Right atrium auricular region (tissue), 2 donors: ENCODE measurements around the gene CEP95. TPM values are rescaled to one million over a fixed set of nuclear protein-coding genes. Genes with fewer than 3 reads are reported as not detected.

Source experiments
- DNase-seq: peaks from one replicate; pipeline ENCODE4 v3.0.0-alpha.2; 2019; ENCODE audit warnings: low spot score
- H3K27ac ChIP-seq, 2 donors: fragments of 200-600 bp; sonication (generic); 1 replicate in 1 of 2; 2 replicates in 1 of 2; pipeline ENCODE4 v1.5.1; 2016 to 2019
- H3K27me3 ChIP-seq, 2 donors: fragments of 200-600 bp; sonication (generic); one replicate each; pipeline versions ENCODE4 v1.5.1 to v1.6.0; 2017 to 2019
- H3K36me3 ChIP-seq: fragments of 200-600 bp; sonication (generic); one replicate; pipeline ENCODE4 v1.5.1; 2016
- H3K4me1 ChIP-seq, 2 donors: fragments of 200-600 bp; sonication (generic); one replicate each; pipeline versions ENCODE4 v1.5.1 to v1.6.0; 2017 to 2019
- H3K4me3 ChIP-seq, 2 donors: fragments of 200-600 bp; sonication (generic); 1 replicate in 1 of 2; 2 replicates in 1 of 2; pipeline ENCODE4 v1.5.1; 2017 to 2019; ENCODE audit warnings: mild to moderate bottlenecking in 1 of 2, moderate library complexity in 1 of 2
- H3K9me3 ChIP-seq, 2 donors: fragments of 200-600 bp; sonication (generic); one replicate each; pipeline ENCODE4 v1.5.1; 2019
- CTCF ChIP-seq, 2 donors: fragments of 200-600 bp; sonication (generic); IDR thresholded peaks; one replicate each; pipeline ENCODE4 v1.5.1; 2019; ENCODE audit warnings: antibody characterized with exemption in 2 of 2
- total RNA-seq, 2 donors: library from RNA; depleted of rRNA; stranded (reverse); fragments of >200 nt; gene quantifications; one replicate each; pipeline ENCODE4 v1.1.0, GENCODE V29; 2016

Gene CEP95
- total RNA-seq, 2 donors from 2014 or later = 15.8 to 19.9 TPM

DNA sequence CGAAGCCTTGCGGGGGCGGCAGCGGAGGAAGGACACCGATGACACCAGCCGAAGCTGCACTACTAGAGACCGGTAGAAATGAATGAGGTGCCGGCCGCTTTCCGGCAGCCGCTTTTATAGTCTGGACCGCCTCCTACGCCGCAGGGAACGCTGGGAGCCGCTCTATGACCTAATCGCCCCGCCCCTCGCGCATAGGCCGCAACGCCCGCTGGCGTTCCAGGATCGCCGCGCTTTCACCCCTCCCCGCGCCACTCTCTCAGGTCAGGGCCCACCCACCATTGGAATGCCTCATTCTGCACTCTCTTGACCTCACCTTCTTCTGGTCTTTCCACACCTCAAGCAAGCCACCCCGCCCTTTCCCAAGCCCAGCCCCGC lies 589 bp upstream of the CEP95 start, which contains the start of gene DDX5:
Gene DDX5, minus strand, starts transcription at position 89 of the 375 bp plus-strand sequence. CDS start 170 bp downstream, outside the sequence.
- Histone ChIP-seq H3K4me3 (peak within 1 kb of the TSS; percentile 93 to 100), H3K4me1 (peaks cover 0 to 54% of the 10 kb centered on the region in 2 donors), H3K36me3 (peaks cover 68% of the 10 kb centered on the region), H3K27me3 (no peaks in the 10 kb centered on the region), H3K27ac (peak within 1 kb of the TSS; percentile 98 to 100), H3K9me3 (no peaks in the 10 kb centered on the region)
- no peak for TF ChIP-seq CTCF (IDR thresholded peaks at IDR 0.05)
- peak; percentile 97 for DNase-seq

DNA sequence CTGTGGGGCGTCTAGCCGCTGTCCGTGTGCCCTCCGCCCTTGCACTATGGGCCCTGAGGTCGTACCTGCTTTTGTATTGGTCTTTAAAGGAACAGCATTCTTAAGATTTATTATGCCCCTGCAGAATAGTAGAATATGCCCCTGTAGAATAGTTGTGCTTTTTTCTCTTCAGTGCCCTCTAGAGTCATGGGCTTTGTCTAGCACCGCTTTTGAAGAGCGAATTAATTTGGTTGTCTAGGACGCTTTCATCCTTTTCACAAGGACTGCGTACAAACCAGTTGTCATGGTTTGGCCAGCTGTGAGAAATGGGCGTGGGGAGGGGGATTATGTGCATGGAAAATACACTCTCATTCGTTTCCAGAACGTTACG lies 621 bp downstream of the CEP95 start:
- no peak for DNase-seq
- Histone ChIP-seq H3K4me3 (peak overlapping the region; percentile 93 to 100), H3K27ac (peak overlapping the region; percentile 98 to 100), H3K36me3 (peaks cover 68% of the 10 kb centered on the region), H3K9me3 (no peaks in the 10 kb centered on the region), H3K4me1 (peaks cover 0 to 43% of the 10 kb centered on the region in 2 donors), H3K27me3 (no peaks in the 10 kb centered on the region)
- TF ChIP-seq CTCF (IDR thresholded peaks at IDR 0.05) = peak; percentile 15 to 57

DNA sequence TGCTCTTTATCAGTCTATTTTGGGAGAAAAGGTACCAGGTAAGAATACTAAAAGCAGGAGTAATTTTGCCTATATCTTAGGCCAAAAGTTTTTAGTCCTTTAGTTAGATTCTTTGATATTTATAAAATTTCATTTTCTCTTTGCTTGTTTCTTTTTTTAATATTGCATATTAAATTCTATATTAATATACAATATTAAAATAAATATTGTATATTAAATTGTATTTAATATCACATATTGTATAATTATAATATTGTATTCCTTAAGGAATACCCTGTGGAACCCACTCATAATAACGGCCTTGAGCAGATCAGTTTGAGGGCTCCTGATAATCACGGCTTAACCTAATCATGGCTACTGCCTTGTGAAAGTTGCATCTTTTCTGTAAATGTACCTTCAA lies 1.9 kb downstream of the CEP95 start:
- Histone ChIP-seq H3K27ac (no peak overlapping the region), H3K4me1 (peaks cover 0 to 30% of the 10 kb centered on the region in 2 donors), H3K27me3 (no peaks in the 10 kb centered on the region), H3K9me3 (no peaks in the 10 kb centered on the region), H3K36me3 (peaks cover 64% of the 10 kb centered on the region), H3K4me3 (no peak overlapping the region)
- no peak for DNase-seq
- TF ChIP-seq CTCF (IDR thresholded peaks at IDR 0.05) = no peak

DNA sequence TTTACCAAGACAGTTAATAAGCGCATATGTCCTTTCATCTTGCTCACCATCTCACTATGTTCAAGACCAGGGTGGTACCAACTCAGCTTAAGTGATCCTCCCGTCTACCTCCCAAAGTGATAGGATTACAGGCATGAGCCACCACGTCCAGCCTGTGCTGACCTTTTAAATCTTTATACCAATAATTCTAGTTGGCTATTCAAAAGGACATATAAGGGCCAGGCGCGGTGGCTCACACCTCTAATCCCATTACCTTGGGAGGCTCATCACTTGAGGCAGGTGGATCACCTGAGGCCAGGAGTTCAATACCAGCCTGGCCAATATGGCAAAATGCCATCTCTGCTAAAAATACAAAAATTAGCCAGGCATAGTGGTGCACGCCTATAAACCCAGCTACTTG lies 2.4 kb downstream of the CEP95 start:
- Histone ChIP-seq H3K27ac (no peak overlapping the region), H3K9me3 (no peaks in the 10 kb centered on the region), H3K36me3 (peaks cover 59% of the 10 kb centered on the region), H3K27me3 (no peaks in the 10 kb centered on the region), H3K4me1 (peaks cover 0 to 25% of the 10 kb centered on the region in 2 donors), H3K4me3 (no peak overlapping the region)
- DNase-seq = no peak
- no peak for TF ChIP-seq CTCF (IDR thresholded peaks at IDR 0.05)

- H3K4me3 ChIP-seq = no peak overlapping the region
- DNase-seq = no peak
- no peaks in the 10 kb centered on the region for H3K4me1 ChIP-seq
- TF ChIP-seq CTCF (IDR thresholded peaks at IDR 0.05) = no peak
- peaks cover 76% of the 10 kb centered on the region for H3K36me3 ChIP-seq
- H3K27ac ChIP-seq = no peak overlapping the region
- H3K9me3 ChIP-seq = no peaks in the 10 kb centered on the region
- H3K27me3 ChIP-seq = no peaks in the 10 kb centered on the region
Measured at GRCh38 chr17:64515419-64515818, 8.6 kb downstream of the CEP95 start.

GRCh38 chr17:64515829-64516228 lies 9.1 kb downstream of the CEP95 start:
- no peak overlapping the region for H3K27ac ChIP-seq
- no peaks in the 10 kb centered on the region for H3K4me1 ChIP-seq
- no peaks in the 10 kb centered on the region for H3K27me3 ChIP-seq
- TF ChIP-seq CTCF (IDR thresholded peaks at IDR 0.05) = no peak
- no peak for DNase-seq
- H3K36me3 ChIP-seq = peaks cover 76% of the 10 kb centered on the region
- H3K4me3 ChIP-seq = no peak overlapping the region
- H3K9me3 ChIP-seq = no peaks in the 10 kb centered on the region
